NCI-H2196 (cell line): ENCODE data around the gene VPS37B.
"Not testable (repeated sequence)": the region's sequence is repeated elsewhere in the genome, so short reads cannot be mapped to it uniquely, and the experiment has no call there.

Experiments used
- DNase-seq: peaks from one replicate; lab custom pipeline; 2025; ENCODE audit not compliant: unreplicated experiment; lab: John Stamatoyannopoulos, UW

Gene VPS37B

GRCh38 chr12:122909442-122910288 lies 13.7 kb upstream of the VPS37B start:
- peak; percentile 21 for DNase-seq

GRCh38 chr12:122908915-122909314 lies 13.0 kb upstream of the VPS37B start:
- DNase-seq = no peak

- DNase-seq = not testable (repeated sequence)
Measured at GRCh38 chr12:122905258-122905657, 9.3 kb upstream of the VPS37B start.

GRCh38 chr12:122903693-122904034 lies 7.7 kb upstream of the VPS37B start:
- DNase-seq = no peak

- no peak for DNase-seq
Measured at GRCh38 chr12:122902854-122903692, 7.1 kb upstream of the VPS37B start.

GRCh38 chr12:122899887-122900286 lies 4.0 kb upstream of the VPS37B start:
- no peak for DNase-seq

- DNase-seq = no peak
Measured at GRCh38 chr12:122896662-122897061, 738 bp upstream of the VPS37B start.

- no peak for DNase-seq
Measured at GRCh38 chr12:122895320-122895703, 612 bp downstream of the VPS37B start.

GRCh38 chr12:122894193-122895121 lies 1.5 kb downstream of the VPS37B start:
- no peak for DNase-seq

- DNase-seq = no peak
Measured at GRCh38 chr12:122893208-122894153, 2.4 kb downstream of the VPS37B start.

- DNase-seq = not testable (repeated sequence)
Measured at GRCh38 chr12:122892724-122893123, 3.2 kb downstream of the VPS37B start.

- no peak for DNase-seq
Measured at GRCh38 chr12:122891661-122892525, 4.0 kb downstream of the VPS37B start.

- no peak for DNase-seq
Measured at GRCh38 chr12:122889761-122890520, 6.0 kb downstream of the VPS37B start.

- DNase-seq = peak; percentile 79
Measured at GRCh38 chr12:122888232-122888752, 7.6 kb downstream of the VPS37B start.

- no peak for DNase-seq
Measured at GRCh38 chr12:122887819-122888212, 8.1 kb downstream of the VPS37B start.

- DNase-seq = no peak
Measured at GRCh38 chr12:122886851-122887818, 8.8 kb downstream of the VPS37B start.

GRCh38 chr12:122886161-122886560 lies 9.8 kb downstream of the VPS37B start:
- DNase-seq = no peak
